Erythroblast (primary cell): ENCODE measurements around the gene CCDC40.

ENCODE experiments used
- GATA1 ChIP-seq: IDR thresholded peaks from 2 replicates; pipeline ENCODE4 v1.6.1; 2011; ENCODE audit warnings: low read depth, mild to moderate bottlenecking, control low read depth, low read length, moderate library complexity
- POLR2A ChIP-seq: IDR thresholded peaks from 2 replicates; pipeline ENCODE4 v1.6.1; 2011; ENCODE audit warnings: mild to moderate bottlenecking, low read length

- no peak for TF ChIP-seq POLR2A
- TF ChIP-seq GATA1 = no peak
These were observed 60.1 kb downstream of the CCDC40 start for GRCh38 chr17:80096561-80097021.
